Esophagus muscularis mucosa (tissue), 3 donors: ENCODE data around the gene GNPTG.

Experiments
- POLR2AphosphoS5 ChIP-seq, 2 donors: sonication (generic); formaldehyde crosslinking; IDR thresholded peaks; one replicate each; pipeline ENCODE4 v1.6.1; 2017; ENCODE audit warnings: antibody characterized with exemption in 2 of 2
- TF ChIP-seq, protein P1 (sequence below), 3 experiments: fragments of 200-600 bp in 2 of 3; fragments of 450-650 bp in 1 of 3; sonication (generic) in 2 of 3; IDR thresholded peaks; one replicate each; pipeline ENCODE4 v1.5.1; 2017 to 2019; ENCODE audit warnings: antibody characterized with exemption in 3 of 3, mild to moderate bottlenecking in 2 of 3, moderate library complexity in 1 of 3

DNA sequence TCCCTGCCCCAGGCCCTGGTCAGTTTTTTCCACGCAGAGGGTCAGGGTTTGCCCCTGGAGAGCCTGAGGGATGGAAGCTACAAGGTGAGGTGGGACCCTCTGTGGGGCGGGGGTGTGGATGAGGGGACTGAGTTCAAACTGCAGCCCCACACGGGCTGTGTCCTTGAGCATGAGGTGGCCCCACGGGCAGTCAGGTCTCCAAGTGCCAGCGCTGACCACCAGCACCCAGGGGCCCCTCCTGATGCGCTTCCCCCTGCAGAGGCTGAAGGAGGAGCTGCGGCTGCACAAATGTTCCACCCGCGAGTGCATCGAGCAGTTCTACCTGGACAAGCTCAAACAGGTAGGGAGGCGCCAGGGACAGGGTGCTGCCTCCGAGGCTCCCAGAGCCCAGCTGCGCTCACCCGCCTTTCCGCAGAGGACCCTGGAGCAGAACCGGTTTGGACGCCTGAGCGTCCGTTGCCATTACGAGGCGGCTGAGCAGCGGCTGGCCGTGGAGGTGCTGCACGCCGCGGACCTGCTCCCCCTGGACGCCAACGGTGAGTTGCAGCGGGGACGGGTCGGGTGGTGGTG lies 4.4 kb upstream of the GNPTG start:
- TF ChIP-seq, protein P1, sequence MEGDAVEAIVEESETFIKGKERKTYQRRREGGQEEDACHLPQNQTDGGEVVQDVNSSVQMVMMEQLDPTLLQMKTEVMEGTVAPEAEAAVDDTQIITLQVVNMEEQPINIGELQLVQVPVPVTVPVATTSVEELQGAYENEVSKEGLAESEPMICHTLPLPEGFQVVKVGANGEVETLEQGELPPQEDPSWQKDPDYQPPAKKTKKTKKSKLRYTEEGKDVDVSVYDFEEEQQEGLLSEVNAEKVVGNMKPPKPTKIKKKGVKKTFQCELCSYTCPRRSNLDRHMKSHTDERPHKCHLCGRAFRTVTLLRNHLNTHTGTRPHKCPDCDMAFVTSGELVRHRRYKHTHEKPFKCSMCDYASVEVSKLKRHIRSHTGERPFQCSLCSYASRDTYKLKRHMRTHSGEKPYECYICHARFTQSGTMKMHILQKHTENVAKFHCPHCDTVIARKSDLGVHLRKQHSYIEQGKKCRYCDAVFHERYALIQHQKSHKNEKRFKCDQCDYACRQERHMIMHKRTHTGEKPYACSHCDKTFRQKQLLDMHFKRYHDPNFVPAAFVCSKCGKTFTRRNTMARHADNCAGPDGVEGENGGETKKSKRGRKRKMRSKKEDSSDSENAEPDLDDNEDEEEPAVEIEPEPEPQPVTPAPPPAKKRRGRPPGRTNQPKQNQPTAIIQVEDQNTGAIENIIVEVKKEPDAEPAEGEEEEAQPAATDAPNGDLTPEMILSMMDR (IDR thresholded peaks at IDR 0.05), result no peak
- no peak for TF ChIP-seq POLR2AphosphoS5 (IDR thresholded peaks at IDR 0.05)
